Measurements from ENCODE around the gene SFMBT2.
A peak's percentile ranks its signal among the peaks of the same experiment; 100 is the strongest.

SFMBT2 gene

DNA sequence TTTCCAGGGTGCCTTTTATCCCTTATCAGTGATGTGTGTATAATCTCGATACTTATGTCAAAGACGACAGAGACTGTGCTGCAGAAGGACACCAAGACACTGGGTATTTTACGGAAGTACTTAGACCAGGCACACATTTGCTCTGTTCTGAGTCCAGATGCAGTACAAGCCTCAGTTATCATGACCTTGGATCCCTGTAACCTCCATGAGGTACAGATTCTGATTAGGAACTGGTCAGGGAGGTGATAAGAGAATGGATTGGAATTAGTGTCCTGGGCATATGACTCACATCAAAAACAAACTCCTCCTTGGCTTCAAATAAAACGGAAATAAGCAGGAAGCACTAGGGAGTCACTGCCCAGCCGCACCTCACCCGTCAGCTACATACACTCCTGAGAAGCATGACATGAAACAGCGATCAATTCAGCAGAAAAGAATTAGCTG lies 146.5 kb downstream of the SFMBT2 start:
- no peak for DNase-seq (ENCODE audit: low spot score)

DNA sequence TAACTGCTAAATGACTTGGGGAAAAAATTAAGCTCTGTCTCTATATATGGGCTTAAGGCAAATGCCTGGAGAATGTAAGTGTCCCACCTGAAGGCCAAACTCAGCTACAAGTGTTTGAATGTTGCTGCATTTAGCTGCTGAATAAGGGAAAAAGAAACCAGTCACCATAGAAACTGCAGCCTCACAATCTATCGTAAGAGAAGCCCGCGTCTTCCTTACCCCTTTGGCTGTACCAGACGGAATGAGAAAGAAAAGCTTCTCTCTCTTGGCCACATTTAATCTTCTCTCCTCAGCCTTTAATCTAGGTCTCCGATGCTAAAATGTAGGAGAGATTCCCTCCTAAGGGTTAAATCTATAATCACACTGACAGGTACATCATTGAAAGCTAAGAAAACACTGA lies 147.2 kb downstream of the SFMBT2 start:
- no peak for DNase-seq (ENCODE audit: low spot score)

DNA sequence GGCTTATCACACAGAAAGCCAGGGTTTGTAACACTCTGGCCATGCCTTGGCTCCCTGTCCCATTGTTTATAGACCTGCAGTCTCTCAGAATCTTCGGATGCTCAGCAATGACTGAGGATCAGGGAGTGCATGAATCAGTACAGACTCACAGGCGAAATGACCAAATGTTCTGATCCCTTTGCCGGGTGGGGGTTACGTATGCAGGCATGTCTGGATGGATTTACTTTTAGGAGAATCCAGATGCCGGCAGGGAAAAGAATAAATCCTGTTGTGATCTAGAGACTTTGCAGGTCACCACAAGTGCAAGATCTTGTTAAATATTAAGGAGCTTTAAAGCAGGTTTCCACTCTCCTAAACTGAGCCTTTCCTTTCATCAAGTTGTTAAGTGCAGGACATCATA lies 149.5 kb downstream of the SFMBT2 start:
- no peak for DNase-seq (ENCODE audit: low spot score)

DNA sequence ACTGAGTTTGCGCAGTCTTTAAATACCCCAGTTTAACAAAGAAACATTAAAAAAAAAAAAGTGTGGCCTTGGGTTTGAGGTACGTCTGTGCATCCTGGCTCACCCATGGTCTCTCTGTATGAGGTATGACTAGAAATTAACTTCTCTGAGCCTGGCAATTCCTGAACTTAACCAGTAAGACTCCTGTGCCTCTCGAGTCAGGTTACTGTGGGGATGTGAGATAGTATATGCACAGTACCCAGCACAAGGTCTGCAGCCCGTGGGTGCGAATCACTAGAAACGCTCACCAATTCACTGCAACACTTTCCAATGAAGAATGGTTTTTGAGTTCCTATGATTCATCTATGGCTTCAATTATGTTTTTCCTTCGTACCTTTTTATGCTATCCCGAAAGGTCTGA lies 149.9 kb downstream of the SFMBT2 start:
- no peak for DNase-seq (ENCODE audit: low spot score)

DNA sequence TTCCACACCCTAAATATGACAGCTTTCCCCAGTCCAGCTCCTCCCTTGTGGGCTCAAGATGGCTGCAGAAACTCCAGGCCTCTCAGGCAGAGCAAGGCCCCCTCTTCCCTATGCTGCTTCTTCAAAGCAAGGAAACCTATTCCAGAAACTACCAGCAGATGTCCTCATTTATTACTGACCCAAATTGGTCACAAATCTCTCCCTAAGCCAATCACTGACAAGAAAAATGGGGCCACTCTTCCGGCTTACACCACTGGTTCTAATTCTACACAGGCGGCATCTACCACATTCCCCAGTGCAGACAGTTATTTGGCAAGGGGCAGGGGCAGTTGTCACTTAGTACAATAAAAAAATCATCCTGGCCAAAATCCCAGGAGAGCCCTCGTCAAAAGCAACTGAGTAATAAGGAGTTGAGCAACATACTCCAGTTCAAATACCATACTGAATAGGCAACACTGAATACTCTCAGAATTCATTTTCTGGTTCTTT lies 150.4 kb downstream of the SFMBT2 start:
- DNase-seq (ENCODE audit: low spot score) = peak; percentile 67

DNA sequence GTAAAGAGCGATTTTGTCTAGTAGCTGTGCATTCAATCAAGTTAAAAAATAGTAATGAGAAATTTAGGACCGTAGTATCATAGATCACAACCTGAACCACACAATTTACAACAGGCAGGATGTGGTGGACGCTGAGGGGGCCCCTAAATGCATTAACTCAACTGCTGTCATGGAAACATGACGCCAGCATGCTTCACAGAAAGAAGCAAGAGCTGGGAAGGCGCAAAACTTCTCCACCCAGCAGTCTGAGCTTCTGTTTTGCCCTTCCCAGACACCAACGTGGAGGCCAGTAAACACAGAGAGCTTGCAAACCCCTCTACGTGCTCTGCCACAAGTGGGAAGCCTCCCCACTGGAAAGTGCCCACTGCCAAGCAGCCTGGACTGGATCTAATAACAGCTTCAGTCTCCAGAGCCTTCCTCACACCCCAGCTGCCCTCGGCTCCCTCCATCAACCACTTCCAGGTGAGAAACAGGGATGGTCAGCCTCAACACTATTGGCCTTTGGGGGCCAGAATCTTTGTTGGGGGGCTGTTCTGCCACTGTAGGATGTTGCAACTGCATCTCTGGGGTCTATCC lies 151.8 kb downstream of the SFMBT2 start:
- peak; percentile 64 for DNase-seq (ENCODE audit: low spot score)

DNA sequence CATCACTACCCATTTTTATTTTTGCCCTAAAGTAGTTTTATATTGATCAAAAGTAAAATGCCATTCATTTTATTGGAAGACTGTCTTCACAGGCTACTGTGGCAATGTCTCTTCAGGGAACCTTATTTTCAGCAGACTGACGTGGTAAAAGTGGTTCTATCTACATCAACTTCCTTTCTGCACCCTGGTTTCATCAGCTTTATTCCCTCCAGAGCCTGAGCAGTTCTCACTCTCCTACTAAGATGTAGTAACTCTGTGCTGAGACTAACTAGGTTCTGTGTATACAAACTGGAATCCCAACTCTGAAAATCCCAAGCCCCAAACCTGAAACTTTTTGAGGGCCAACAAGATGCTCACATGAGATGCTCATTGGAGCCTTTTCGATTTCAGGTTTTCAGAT lies 155.3 kb downstream of the SFMBT2 start:
- DNase-seq (ENCODE audit: low spot score) = no peak

DNA sequence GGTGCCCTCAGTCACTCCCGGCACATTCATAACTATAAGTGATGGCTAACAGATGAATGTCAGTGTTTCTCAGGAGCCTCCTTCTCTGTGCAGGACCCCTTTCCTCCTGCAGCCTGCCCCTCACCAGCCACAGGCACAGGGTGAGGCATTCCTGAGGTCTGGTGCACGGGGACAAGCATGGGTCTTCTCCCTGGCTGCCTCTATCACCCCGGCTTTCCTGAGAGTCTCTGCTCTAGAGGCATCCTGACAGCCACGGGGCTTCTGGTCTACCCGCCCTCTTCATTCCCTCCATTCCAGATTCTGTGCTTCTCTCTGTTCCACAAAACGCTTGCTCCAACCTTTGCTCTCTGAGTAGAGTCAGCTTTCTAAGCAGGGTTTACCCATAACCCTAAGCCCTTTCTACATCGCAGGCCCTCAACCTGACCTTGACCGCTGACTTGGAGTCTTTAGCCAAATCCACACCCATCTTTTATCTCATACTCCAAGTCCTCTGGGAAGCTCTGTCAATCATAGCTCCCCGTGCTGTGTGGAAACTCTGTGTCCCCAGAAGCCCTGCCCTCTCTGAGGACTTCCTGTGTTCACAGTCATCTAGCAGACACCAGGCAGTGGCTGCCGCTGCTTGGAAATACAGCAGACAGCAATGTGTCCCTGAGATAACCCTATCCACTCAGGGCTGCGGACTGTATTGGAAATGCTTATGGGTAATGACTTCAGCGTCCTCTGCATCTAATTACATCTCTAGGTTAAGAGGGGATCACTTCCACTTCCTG lies 159.0 kb downstream of the SFMBT2 start:
- no peak for DNase-seq (ENCODE audit: low spot score)

DNA sequence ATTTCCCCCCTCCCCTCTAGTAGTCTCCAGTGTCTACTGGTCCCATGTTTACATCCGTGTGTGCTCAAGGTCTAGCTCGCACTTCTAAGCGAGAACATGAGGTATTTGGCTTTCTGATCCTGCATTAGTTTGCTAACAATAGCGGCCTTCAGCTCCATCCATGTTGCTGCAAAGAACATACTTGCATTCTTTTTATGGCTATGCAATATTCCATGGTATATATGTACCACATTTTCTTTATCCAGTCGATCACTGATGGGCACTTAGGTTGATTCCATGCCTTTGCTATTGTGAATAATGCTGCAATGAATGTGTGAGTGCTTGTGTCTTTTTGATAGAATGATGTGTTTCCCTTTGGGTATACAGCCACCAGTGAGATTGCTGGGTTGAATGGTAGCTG lies 160.6 kb downstream of the SFMBT2 start:
- DNase-seq (ENCODE audit: low spot score) = no peak

DNA sequence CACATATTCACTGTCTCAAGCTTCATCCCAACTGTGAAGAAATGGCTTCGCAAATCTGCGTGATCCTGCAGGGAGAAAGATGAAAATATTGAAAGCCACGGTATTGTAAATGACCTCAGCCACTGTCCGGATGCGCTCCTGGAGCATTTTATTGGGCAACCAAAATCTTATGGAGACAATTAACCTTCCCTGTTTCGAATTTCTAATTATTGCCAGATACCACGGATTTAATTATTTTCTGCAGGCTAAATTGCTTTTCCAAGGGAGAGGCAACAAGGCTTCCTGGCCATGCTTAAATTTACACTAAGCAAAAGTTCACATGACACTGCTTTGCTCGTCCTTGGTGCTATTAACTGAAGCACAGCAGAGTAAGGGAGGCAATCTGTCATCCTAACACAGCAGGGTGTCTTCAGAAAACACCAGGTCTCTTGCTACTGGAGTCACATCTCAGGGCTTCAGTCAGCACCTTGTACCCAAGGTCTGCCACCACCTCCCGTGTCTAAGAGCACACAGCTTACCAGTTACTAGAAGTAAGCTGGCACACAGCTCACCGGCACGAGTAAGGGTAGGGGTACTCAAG lies 162.2 kb downstream of the SFMBT2 start:
- DNase-seq (ENCODE audit: low spot score) = no peak

DNA sequence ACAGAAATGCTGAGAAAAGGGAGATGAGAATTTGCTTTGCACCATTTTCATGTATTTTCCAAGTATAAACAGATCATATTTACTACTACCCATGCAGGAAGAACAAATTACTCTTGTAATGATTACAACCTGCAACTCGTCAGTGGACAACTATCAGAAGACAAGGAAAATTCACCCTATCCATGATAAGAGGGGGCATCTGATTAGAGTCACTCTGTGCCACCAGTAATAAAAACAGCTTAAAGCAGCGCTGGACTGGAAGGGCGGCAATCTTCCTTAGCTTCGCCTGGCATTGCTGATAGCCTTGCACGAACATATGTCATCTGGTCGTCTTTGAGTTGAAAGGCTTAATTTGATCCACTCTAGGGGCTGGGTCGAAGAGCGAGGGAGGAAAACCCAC lies 162.7 kb downstream of the SFMBT2 start:
- DNase-seq (ENCODE audit: low spot score) = no peak

DNA sequence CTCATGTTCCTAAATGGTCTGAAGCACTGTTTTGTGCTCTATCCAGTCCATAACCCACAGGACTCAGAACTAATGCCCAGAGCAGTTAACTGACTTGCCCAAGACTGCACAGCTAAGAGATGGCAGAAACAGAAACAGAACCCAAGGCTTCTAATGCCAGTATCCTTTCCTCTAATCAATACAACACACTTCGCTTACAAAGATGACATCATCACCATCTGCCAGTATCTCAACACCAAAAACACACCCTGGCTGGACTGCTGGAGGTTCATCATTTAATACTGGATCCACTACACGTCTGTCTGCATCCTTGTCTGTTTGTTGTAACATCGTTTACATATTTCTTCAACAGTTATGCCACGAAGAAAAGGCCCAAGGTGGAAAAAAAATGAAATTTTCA lies 165.3 kb downstream of the SFMBT2 start:
- no peak for DNase-seq (ENCODE audit: low spot score)

DNA sequence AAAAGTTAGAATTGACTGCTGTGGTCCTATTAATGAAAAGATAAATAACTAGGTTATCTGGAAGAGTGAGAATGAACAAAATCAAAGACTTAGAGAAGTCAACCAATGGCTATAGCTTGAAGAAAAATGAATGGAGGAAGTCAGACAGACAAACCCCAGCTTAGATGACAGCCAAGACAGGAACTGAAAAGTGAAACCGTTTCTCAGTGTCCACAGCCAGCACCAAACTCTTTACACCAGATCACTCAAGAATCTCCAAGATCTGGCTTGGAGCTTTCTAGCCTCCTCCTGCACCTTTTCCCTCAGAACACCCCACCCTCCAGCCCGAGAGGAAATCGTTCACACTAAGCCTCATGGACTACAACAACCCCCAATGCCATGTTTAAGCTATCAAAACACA lies 167.0 kb downstream of the SFMBT2 start:
- no peak for DNase-seq (ENCODE audit: low spot score)

DNA sequence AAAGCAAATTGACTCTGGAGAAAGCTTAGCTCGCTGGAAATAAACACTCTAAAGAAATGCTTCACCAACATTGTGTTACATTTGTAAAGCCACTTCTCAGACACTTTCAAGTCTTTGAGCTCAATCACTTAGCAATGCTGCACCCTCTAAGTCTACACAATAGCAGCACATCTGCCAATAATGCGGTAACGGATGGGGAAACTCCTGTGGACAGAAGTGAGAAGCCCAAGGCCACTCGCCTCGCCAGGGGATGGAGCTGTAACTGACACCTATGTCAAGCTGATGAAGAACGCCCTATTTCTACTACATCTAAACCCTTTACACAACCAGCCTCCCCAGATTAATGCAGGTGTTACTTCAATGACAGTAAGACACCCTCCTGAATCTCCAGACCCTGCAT lies 167.7 kb downstream of the SFMBT2 start:
- no peak for DNase-seq (ENCODE audit: low spot score)

DNA sequence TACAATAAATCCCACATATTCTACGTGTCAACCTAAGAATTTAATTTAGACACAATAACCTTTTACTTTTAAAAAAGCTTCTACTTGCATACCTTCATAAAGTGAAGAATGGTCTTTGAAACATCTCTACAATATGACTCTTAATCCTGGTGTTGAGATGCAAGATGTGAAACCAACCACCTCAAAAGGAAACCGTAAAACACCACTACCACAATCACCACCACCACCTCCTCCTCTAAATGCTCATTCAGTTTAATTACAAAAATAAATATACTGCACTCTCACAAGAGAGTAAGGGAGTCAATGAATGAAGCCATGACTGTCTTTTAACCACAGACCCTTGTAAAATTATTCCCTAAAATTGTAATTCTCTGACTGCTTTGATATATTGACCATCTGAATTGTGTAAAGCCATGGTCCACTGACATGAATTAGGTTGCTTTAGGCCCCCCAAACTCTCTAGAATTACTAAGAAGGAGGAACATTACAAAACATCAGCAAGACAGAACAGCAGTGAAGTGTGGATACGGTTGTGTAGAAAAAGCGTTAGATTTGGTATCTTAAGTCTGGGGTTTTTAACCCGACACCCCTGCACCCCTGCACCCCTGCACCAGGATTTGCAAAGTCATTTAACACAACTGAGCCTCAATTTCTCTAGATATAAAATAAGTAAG lies 171.4 kb downstream of the SFMBT2 start:
- DNase-seq (ENCODE audit: low spot score) = peak; percentile 70

DNA sequence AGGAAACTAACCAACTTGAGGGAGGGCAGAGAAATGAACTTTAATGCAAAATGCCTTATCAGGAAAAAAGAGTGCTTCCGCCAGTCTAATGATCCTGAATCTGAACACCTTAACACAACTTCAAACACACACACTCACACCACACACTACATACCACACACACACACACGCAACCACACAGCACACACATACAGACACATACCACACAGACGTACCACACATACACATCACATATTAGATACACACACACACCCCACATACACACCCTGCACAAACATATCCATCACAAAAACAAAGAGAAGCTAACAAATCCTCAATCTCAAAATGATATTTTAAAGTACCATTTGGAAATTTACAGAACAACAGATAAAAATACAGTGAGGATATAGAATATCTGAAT lies 175.5 kb downstream of the SFMBT2 start:
- no peak for DNase-seq (ENCODE audit: low spot score)

DNA sequence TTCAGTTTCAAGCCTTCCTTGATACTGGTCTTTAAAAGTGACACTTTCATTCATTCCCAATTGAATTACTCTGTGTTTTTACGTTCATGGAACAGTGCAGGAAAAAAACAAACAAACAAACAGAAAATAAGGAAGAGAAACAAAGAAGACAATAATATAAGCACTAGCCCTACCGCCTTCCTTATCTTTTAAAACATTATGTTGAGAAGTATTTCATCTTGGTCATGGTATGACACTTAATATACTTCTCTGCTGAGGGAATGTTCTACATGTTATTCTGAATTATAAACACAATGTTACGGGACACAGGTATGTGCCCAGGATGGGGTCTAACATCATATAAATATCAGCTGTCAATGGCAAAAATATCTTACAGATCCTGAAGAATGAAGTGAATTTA lies 176.7 kb downstream of the SFMBT2 start:
- DNase-seq (ENCODE audit: low spot score) = no peak

DNA sequence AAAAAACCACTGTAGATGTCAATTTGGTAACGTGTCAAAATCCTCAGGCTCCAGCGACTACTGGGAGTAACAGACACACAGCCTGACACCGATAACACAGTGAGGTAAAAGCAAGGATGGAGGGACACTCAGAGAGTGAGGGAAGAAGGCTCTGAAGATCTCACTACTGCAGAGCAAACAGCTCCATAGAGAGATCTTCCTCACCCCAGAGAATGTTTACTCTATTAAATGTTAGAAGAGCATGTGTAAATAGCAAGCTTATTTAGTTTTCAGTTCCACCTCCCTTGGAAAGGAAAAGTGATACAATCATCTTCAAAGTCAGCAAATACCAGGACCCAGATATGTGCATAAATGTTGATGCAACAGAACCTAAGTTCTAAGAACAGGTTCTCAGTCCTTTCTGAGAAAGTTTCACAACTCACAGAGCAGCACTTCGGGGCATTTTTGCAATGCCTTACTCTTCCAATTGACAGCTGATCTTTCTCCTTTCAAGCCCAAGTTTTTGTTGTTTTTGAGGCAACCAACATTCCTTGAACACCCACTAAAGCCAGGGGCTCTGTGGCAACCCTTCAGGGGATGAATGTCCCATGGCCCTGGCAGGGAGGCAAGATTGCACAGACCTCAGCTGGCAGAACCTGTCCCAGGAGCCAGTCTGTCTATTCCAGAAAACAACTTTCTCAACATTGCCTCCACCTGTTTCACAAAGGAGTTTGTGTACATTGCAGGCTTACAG lies 177.4 kb downstream of the SFMBT2 start:
- DNase-seq (ENCODE audit: low spot score) = peak; percentile 29

DNA sequence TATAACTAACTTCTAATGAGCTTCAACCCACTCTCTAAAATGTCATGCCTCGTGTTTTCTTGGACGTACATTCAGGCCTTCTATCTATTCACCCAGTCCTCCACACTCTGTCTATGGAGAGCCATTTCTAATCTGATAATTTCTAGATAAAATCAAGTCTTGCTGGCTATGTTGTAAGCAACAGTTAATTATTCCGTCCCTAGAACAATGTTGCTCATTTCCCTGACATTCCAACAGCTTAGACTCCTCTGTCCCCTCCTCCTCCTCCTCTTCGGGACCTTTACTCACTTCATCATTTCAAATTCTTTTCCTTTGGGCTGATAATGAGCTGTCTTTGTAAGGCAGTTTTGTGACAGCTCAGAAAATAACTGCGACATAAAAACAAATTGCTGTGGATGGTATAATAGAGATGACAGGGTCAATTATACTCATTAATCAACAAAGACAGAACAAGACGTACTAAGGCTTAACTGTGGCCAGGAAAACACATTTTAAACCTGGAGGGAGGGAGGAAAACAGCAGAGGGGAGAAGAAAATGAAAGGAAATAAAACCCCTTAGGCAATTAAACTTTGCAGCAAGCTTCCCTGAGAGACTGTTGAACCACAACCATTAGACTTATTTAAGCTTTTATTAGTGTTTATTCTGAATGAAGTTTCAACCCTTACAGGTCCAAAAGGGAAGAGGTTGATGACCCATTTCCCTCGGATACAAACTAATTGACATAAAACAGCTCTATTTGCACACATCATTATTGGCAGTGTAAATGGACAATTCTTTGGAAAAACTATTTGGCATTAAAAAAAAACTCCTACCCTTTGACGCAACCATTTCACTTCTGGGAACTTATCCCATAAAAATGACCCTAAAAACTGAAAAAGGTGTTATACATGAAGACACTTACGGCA lies 179.1 kb downstream of the SFMBT2 start:
- DNase-seq (ENCODE audit: low spot score) = no peak

DNA sequence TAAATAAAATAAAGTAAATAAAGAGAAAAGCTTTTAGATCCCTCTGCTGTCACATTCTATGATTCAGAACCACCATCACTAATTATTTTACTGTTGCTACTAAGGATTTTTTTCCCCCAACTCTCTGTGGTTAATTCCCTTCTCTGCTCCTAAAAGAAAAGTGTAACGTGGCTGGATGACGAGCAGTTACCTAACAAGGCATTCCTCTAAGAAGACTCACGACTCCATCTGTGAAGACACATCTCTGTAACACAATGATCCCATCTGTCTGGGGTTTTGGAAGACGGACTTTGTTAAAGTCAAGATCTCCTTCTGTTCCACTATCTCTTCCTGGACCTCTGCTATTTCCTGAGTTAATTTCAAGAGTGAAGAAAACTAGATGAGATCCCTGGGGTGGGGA lies 179.9 kb downstream of the SFMBT2 start:
- no peak for DNase-seq (ENCODE audit: low spot score)

DNA sequence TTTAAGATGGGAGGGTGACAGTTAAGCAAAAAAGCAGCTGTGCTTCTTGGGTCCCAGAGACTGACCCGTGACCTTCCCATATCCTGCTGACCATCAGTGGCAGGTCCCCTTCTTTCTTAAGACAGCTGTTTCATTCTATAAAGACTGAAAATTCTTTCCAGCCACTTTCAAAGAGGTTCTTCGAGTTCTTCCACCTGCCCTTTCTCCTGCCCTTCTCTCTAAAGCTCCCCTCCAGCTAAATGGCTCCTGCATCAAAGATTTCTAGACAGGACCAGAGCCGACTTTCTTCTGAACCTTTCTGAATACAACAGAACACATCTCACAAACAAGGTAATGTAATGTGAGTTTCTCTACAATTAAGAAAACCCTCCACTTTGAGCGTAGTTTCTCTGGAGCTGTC lies 180.8 kb downstream of the SFMBT2 start:
- DNase-seq (ENCODE audit: low spot score) = no peak

All from activated CD4-positive, alpha-beta T cell treated with anti-CD3 and anti-CD28 coated beads, Interleukin-2, Interleukin-4, amounts not matched to agents 100 ng/mL and 50 ng/mL, durations not matched to agents 16 hours and 8 hours (primary cell).